HG03280 (cell line): ENCODE results near the gene LRRIQ4.

ENCODE experiments used
- ATAC-seq: cut with Tn5 transposase; IDR thresholded peaks from one replicate; pipeline ENCODE4 v1.9.1; 2021; ENCODE audit warnings: mild to moderate bottlenecking, moderate library complexity; ENCODE audit not compliant: unreplicated experiment

The LRRIQ4 gene

DNA sequence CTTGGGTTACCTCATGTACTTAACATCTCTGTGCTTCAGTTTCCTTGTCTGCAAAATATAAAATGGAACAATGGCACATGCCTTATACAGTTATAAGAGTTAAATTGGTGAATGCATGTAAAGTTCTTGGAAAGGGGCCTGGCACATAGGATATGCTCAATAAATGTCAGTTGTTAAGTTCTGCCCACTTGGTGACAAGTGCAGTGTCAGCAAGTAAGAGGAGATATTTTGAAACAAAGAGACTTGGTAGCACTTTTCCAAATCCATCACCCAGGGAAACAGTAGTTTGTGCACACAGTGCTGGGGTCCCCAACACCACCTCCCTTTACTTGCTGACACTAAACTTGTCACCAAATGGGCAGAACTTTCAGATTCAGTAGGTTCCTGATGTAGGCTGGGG, 37.9 kb downstream of the LRRIQ4 start:
- no peak for ATAC-seq

GRCh38 chr3:169855514-169855913, 42.8 kb downstream of the LRRIQ4 start:
- ATAC-seq = no peak

- no peak for ATAC-seq
These were observed 45.1 kb downstream of the LRRIQ4 start for GRCh38 chr3:169857811-169858210.

DNA sequence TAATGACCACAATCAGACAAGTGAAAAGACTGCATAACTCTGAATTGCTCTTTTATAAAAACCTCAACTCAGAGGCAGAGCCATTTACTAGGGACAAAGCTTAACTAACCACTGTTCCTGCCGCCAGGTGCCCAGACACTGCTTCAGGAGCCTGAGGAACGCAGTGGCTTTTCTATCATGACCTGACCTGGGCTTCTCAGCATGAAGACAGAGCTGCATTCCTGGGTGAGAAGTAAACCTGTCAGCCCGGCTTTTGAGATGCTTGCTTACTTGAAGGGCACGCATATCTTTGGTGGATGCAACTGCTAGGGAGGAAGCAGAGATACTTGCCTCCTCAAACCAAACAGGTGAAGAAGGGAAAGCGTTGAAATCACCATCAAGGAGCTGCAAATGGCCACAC, 49.2 kb downstream of the LRRIQ4 start:
- no peak for ATAC-seq

GRCh38 chr3:169863458-169863899, 50.8 kb downstream of the LRRIQ4 start:
- ATAC-seq = peak; percentile 67

DNA sequence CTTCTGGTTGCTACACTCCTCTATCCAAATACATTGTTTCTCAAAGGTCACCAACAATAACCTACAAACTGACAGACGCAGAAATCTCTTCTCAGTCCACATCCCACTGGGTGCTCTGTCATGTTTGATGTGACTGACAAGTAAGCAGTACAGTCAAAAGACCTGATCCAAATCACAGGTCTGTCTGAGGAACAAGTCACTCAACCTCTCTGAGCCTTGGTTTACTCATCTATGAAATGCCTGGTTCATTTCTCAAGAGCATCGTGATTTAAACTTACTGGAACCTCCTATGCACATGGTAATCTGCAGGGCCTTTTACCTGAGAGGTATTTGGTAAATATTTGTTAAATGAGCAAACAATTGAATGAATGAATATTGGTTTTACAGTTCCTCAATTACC, 51.6 kb downstream of the LRRIQ4 start:
- no peak for ATAC-seq

DNA sequence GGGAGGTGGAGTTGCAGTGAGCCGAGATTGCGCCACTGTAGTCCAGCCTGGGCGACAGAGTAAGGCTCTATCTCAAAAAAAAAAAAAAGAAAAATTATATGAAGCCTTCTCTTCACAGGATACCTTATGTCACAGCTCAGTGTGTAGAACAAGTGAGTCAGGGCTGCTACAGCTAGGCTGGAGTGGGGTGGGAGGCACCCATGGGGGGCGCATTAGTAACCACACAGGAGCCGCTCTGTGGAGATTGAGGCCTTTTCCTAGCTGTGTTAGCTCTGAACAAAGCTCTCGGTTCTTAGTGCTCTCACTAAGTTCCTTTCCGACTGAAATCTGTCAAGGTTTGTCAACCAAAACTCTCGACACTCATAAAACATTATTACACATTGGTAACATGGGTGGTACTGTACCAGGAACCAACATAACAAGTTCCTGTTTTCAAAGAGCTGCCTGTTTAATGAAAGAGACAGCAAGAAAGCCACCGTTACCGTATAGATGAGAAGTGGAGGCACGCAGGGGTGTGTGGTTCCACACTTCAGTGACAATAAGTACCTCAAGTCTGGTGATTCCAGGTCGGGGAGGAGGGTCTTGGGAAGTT, 52.6 kb downstream of the LRRIQ4 start:
- no peak for ATAC-seq

- no peak for ATAC-seq
These were observed 55.0 kb downstream of the LRRIQ4 start for GRCh38 chr3:169867584-169868210.

DNA sequence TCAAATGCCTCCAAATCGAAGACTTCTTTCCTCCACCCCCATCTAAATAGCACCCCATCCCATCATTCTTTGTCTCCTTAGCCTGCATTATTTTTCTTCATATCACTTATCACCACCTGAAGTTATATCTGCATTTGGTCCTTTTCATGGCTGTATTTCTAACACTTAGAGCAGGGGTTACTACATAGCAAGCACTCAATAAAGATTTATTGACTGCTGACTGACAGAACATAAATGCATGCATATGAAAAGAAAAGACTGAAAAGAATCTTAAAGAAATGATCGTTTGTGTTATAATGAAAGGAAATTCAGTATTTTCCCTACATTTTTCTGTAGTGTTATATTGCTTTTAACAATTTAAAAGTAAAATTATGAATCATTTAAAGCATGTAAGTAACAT, 55.7 kb downstream of the LRRIQ4 start:
- no peak for ATAC-seq

DNA sequence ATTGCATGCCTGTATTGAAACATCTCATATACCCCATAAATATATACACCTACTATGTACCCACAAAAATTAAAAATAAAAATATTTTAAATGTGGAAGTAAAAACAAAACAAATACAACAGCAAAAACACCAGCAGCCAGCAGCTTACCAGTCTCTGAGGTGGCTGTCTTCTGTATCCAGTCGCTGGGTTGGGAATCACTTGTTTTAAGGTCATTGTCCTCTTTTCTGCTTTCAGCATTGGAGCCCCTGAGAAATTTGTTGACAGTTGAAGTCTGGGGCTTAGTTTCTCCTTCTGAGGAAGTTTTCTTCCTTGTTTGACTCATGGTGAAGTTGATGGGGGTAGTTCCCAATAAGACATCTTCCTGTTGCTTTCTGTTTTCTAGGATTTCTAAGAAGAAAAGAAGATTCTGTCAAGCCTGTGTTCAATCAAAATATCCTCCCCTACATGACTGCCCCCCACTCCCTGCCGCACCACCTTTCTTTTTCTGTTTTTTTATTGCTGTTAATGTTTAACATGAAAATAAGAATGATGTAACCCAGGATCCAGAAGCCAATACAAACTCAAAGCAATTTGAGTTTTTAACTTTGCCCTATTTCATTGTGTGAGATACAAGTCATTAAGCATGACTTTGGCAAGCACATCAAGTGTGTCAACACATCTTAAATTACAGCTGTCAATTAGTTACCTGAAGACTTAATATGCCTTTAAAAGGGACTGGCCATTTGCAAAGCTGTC, 57.0 kb downstream of the LRRIQ4 start, which contains the start of gene LRRC31:
Gene LRRC31 (minus strand): TSS at position 452 of the 737 bp plus-strand sequence. CDS start 128 bp downstream, at position 324.
- no peak for ATAC-seq

DNA sequence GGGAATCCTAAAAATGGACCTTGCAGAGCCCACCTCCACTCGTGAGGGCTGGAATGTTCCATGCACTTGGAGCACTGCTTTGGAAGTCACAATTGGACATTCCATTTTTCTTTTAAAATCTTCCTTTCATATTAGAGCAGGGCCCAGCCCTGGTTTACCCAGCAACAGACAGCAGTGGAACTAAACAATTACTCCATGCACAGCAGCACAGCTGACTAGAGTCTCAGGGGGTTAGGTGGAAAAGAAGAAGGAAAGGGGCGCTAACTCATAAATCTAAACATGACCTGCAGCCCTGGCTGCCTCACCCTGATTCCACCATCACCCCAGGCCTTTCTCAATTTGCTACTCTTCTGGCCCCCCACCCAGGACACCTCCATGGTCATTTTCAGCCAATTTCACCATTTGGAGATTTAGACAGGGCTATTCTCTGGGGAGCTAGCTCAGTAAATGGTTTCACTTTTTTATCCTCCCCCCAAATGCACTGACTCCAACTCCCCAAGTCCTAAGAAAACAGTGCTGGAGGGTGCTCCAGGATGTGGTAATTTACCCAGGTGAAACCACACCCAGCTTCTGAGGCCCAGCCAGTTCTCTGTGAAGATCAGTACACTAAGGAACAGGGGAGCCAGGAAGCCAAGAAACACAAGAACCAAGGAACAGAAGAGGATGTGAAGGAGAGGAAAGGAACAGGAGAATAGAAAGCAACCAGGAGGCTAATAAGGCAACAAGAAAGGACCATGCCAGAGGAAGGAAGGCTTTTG, 58.6 kb downstream of the LRRIQ4 start:
- no peak for ATAC-seq

DNA sequence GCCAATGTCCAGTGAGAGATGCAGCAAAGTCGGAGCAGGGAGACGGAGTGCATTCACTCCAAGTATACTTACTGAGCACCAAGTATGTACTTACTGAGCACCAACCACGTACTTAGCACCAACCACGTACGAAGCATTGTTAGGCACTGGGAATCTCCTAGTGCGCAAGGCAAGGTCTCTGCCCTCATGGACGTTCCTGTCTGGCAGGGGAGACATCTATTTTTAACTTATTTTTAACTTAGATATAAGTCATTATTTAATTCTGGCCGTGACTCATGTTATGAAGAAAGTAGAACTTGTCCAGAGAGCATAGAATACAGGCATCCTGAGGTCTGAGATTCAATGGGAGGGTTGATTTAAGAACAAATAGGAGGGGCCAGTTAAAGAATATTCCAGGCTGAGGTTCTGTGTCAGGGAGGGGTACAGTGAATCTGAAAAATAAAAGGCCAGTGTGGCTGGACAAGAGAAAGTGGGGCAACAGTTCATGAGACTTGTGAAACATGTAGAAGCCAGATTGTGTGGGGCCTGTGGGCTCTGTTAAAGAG, 66.4 kb downstream of the LRRIQ4 start:
- ATAC-seq = no peak

- no peak for ATAC-seq
These were observed 67.3 kb downstream of the LRRIQ4 start for GRCh38 chr3:169879845-169880575.

DNA sequence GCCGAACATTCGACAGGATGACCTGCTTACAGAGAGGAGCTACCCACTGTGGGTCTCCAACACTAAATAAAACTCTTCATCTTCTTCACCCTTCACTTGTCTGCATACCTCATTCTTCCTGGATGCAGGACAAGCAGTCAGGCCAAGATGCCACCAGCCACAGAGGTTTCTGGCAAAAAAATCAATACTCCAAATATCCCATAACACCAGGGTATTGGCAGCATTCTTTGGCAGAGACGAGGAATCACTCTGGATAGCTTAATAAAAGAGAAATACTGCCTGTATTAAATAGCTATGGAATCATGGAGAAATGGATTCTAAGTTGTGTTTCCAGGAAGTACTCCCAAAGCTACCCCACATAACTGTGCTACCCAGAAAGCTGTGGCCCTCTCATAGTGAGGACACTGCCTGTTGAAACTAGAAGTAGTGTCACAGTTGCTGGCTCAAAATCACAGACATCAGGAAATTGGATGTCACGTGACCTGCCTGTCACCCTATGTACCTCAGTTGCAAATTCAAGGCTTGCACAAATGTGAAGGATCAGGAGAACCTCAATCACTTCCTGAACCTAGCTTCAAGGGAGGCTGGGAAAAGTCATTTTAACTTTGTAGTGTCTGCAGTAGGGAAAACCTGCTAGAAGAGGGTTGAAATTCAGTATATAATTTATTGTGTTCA, 68.0 kb downstream of the LRRIQ4 start:
- no peak for ATAC-seq

DNA sequence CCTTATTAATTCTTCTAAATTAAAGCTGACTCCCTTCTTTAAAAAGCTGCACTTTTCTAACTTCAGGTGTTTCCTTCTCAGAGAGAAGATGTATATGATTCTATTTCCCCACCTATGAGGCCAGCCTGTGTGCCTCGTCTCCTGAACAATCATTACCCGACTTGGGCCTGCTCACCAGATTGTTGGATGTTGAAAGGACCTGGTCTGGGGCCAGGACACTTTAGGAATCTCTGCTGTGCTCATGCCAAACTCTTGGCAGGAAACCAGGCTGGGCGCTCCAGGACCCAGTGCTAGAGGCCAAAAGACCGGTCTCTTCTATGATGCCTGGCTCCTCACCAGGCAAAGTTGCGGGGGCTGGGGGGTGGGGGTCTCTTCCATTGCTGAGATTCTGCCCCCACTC, 74.0 kb downstream of the LRRIQ4 start:
- no peak for ATAC-seq
